GM21381 (cell line): Measurements from ENCODE around the gene OTOF.
"Not testable (repeated sequence)": the region's sequence is repeated elsewhere in the genome, so short reads cannot be mapped to it uniquely, and the experiment has no call there.

Experiments used
- ATAC-seq: cut with Tn5 transposase; IDR thresholded peaks from one replicate; pipeline ENCODE4 v1.9.1; 2021; ENCODE audit warnings: mild to moderate bottlenecking, moderate library complexity; ENCODE audit not compliant: unreplicated experiment

Gene OTOF

GRCh38 chr2:26481706-26482105 is 3.8 kb upstream of the OTOF start:
- no peak for ATAC-seq

- no peak for ATAC-seq
Observed at GRCh38 chr2:26480566-26481423, 2.9 kb upstream of the OTOF start.

- ATAC-seq = no peak
Observed at GRCh38 chr2:26479789-26480565, 2.1 kb upstream of the OTOF start.

GRCh38 chr2:26479131-26479788 is 1.3 kb upstream of the OTOF start:
- ATAC-seq = no peak

- ATAC-seq = no peak
Observed at GRCh38 chr2:26478366-26478765, 442 bp upstream of the OTOF start.

GRCh38 chr2:26477126-26477910 is 606 bp downstream of the OTOF start:
- ATAC-seq = no peak

- ATAC-seq = no peak
Observed at GRCh38 chr2:26475832-26476501, 2.0 kb downstream of the OTOF start.

GRCh38 chr2:26475037-26475436 is 2.9 kb downstream of the OTOF start:
- ATAC-seq = no peak

- ATAC-seq = no peak
Observed at GRCh38 chr2:26474261-26474785, 3.6 kb downstream of the OTOF start.

- no peak for ATAC-seq
Observed at GRCh38 chr2:26473796-26474195, 4.1 kb downstream of the OTOF start.

GRCh38 chr2:26472821-26473655 is 4.9 kb downstream of the OTOF start:
- ATAC-seq = no peak

- no peak for ATAC-seq
Observed at GRCh38 chr2:26471766-26472706, 5.9 kb downstream of the OTOF start.

- ATAC-seq = no peak
Observed at GRCh38 chr2:26471289-26471688, 6.6 kb downstream of the OTOF start.

GRCh38 chr2:26470601-26471260 is 7.2 kb downstream of the OTOF start:
- ATAC-seq = no peak

- ATAC-seq = no peak
Observed at GRCh38 chr2:26469955-26470354, 8.0 kb downstream of the OTOF start.

GRCh38 chr2:26469092-26469710 is 8.7 kb downstream of the OTOF start:
- ATAC-seq = no peak

GRCh38 chr2:26468544-26468943 is 9.4 kb downstream of the OTOF start:
- ATAC-seq = not testable (repeated sequence)
